IMR-90 (cell line): ENCODE measurements around the gene ALS2. TPM values are rescaled to one million over a fixed set of nuclear protein-coding genes. Genes with fewer than 3 reads are reported as not detected.

Experiments
- ATAC-seq: fragments of 200-7000 bp; cut with Tn5 transposase; 2 replicates; pipeline ENCODE4 v1.9.1; 2020; ENCODE audit warnings: low read depth, mild to moderate bottlenecking, moderate library complexity
- BruUV-seq: library from RNA; stranded (reverse); fragments of 400-500 nt; replicated peaks from 2 replicates; lab custom pipeline; 2021; lab: Mats Ljungman, UMichigan
- CTCF ChIA-PET: fragments of 300-600 bp; formaldehyde crosslinking; extraction: SDS; loops from one replicate; lab custom pipeline; 2021; ENCODE audit warnings: antibody characterized with exemption; lab: Yijun Ruan, JAX
- POLR2A ChIA-PET: fragments of 300-600 bp; sonication (Branson Sonifier 250); formaldehyde crosslinking; loops from one replicate; lab custom pipeline; 2022; ENCODE audit warnings: antibody characterized with exemption; ENCODE audit not compliant: unreplicated experiment; lab: Charles Lee
- DNase-seq: peaks from one replicate; pipeline ENCODE4 v3.0.0; 2013
- H2AFZ ChIP-seq: replicated peaks from 2 replicates; pipeline ENCODE3; 2013; ENCODE audit warnings: low read length, mild to moderate bottlenecking; ENCODE audit not compliant: poor library complexity
- H2AK5ac ChIP-seq: 2 replicates; pipeline ENCODE4 v1.6.1; 2013; ENCODE audit warnings: low read depth, low read length, inconsistent platforms
- H2AK9ac ChIP-seq: replicated peaks from 2 replicates; pipeline ENCODE3; 2013; ENCODE audit warnings: mild to moderate bottlenecking, low read depth, low read length, moderate library complexity; ENCODE audit not compliant: poor library complexity
- H2BK120ac ChIP-seq: 2 replicates; pipeline ENCODE4 v1.6.1; 2013; ENCODE audit warnings: low read depth, low read length, inconsistent platforms
- H2BK15ac ChIP-seq: 3 replicates; pipeline ENCODE4 v1.6.1; 2013; ENCODE audit warnings: low read depth, low read length, inconsistent platforms
- H2BK20ac ChIP-seq: 2 replicates; pipeline ENCODE4 v1.6.1; 2013; ENCODE audit warnings: low read depth, mild to moderate bottlenecking, inconsistent platforms, low read length, moderate library complexity
- H2BK5ac ChIP-seq: 2 replicates; pipeline ENCODE4 v1.6.1; 2013; ENCODE audit warnings: mild to moderate bottlenecking, low read depth, low read length, inconsistent platforms; ENCODE audit not compliant: poor library complexity, severe bottlenecking
- H3K14ac ChIP-seq: replicated peaks from 2 replicates; pipeline ENCODE4 v1.6.1; 2013; ENCODE audit warnings: low read depth, low read length, inconsistent platforms
- H3K18ac ChIP-seq: 2 replicates; pipeline ENCODE4 v1.6.1; 2013; ENCODE audit warnings: low read depth, low read length, control low read depth
- H3K23ac ChIP-seq: 2 replicates; pipeline ENCODE4 v1.6.1; 2013; ENCODE audit warnings: low read depth, low read length, inconsistent platforms
- H3K27ac ChIP-seq: 2 replicates; pipeline ENCODE4 v1.5.1; 2013; ENCODE audit warnings: mild to moderate bottlenecking, control low read depth, low read length; ENCODE audit not compliant: insufficient read depth
- H3K27me3 ChIP-seq: 2 replicates; pipeline ENCODE4 v1.6.1; 2013; ENCODE audit warnings: low read length; ENCODE audit not compliant: control insufficient read depth, insufficient read depth
- H3K36me3 ChIP-seq: 2 replicates; pipeline ENCODE4 v1.6.1; 2013; ENCODE audit warnings: low read length, mixed read lengths; ENCODE audit not compliant: control insufficient read depth, insufficient read depth
- H3K4ac ChIP-seq: 2 replicates; pipeline ENCODE4 v1.6.1; 2013; ENCODE audit warnings: low read depth, low read length, inconsistent platforms
- H3K4me1 ChIP-seq: 2 replicates; pipeline ENCODE4 v1.6.1; 2013; ENCODE audit warnings: low read length, mixed read lengths; ENCODE audit not compliant: control insufficient read depth, insufficient read depth
- H3K4me2 ChIP-seq: 2 replicates; pipeline ENCODE4 v1.6.1; 2013; ENCODE audit warnings: low read depth, mild to moderate bottlenecking, control low read depth, low read length, moderate library complexity
- H3K4me3 ChIP-seq: 2 replicates; pipeline ENCODE4 v1.5.1; 2013; ENCODE audit warnings: low read depth, mild to moderate bottlenecking, control low read depth, low read length, moderate library complexity; ENCODE audit not compliant: insufficient read depth
- H3K56ac ChIP-seq: 2 replicates; pipeline ENCODE4 v1.6.1; 2013; ENCODE audit warnings: low read length, inconsistent platforms; ENCODE audit not compliant: insufficient read depth; ENCODE audit errors: extremely low read depth
- H3K79me1 ChIP-seq, 2 experiments: 2 replicates each; pipeline ENCODE4 v1.6.1; 2013; ENCODE audit warnings: low read length in 2 of 2, inconsistent platforms in 1 of 2, low read depth in 1 of 2
- H3K9ac ChIP-seq: 2 replicates; pipeline ENCODE4 v1.6.1; 2013; ENCODE audit warnings: low read depth, low read length, control low read depth
- H3K9me1 ChIP-seq: 2 replicates; pipeline ENCODE4 v1.6.1; 2013; ENCODE audit warnings: low read length, inconsistent platforms; ENCODE audit not compliant: insufficient read depth
- H3K9me3 ChIP-seq: 2 replicates; pipeline ENCODE4 v1.6.1; 2013; ENCODE audit warnings: low read length; ENCODE audit not compliant: control insufficient read depth, insufficient read depth
- H4K20me1 ChIP-seq: 2 replicates; pipeline ENCODE4 v1.6.1; 2013; ENCODE audit warnings: low read length, inconsistent platforms; ENCODE audit not compliant: insufficient read depth
- H4K5ac ChIP-seq: 2 replicates; pipeline ENCODE4 v1.6.1; 2013; ENCODE audit warnings: mild to moderate bottlenecking, low read depth, low read length, control low read depth
- H4K8ac ChIP-seq, 2 experiments: 2 replicates each; pipeline ENCODE4 v1.6.1; 2013; ENCODE audit warnings: low read depth in 2 of 2, low read length in 2 of 2, control low read depth in 1 of 2, inconsistent platforms in 1 of 2
- H4K91ac ChIP-seq: 2 replicates; pipeline ENCODE4 v1.6.1; 2013; ENCODE audit warnings: low read depth, low read length, inconsistent platforms; ENCODE audit not compliant: insufficient read depth
- CEBPB ChIP-seq: IDR thresholded peaks from 2 replicates; pipeline ENCODE4 v1.6.1; 2012; ENCODE audit warnings: low read depth, low read length, improper control_type of control experiment
- CHD1 ChIP-seq: IDR thresholded peaks from 2 replicates; pipeline ENCODE4 v1.6.1; 2012; ENCODE audit warnings: low read depth, low read length, improper control_type of control experiment
- ELK1 ChIP-seq: fragments of 150-350 bp; IDR thresholded peaks from 2 replicates; pipeline ENCODE4 v1.6.1; 2016; ENCODE audit warnings: low read depth, mild to moderate bottlenecking, low read length, moderate library complexity, borderline replicate concordance
- FOS ChIP-seq: fragments of 150-350 bp; IDR thresholded peaks from 2 replicates; pipeline ENCODE4 v1.6.1; 2016; ENCODE audit warnings: low read depth, low read length
- MAZ ChIP-seq: IDR thresholded peaks from 2 replicates; pipeline ENCODE4 v1.6.1; 2012; ENCODE audit warnings: low read depth, mild to moderate bottlenecking, low read length, improper control_type of control experiment, moderate library complexity, borderline replicate concordance
- POLR2A ChIP-seq: IDR thresholded peaks from 2 replicates; pipeline ENCODE4 v1.6.1; 2012; ENCODE audit warnings: mild to moderate bottlenecking, low read depth, low read length
- RAD21 ChIP-seq: IDR thresholded peaks from 2 replicates; pipeline ENCODE4 v1.6.1; 2012; ENCODE audit warnings: low read length, improper control_type of control experiment
- WGBS, 2 experiments: methylation state at CpG; one replicate each; pipeline versions ENCODE4 v1.1.5 to v1.1.7; 2013; ENCODE audit warnings: missing lambda C conversion rate in 2 of 2; ENCODE audit not compliant: insufficient read length in 1 of 2; ENCODE audit errors: extremely low coverage in 2 of 2; 5-methylcytosine and 5-hydroxymethylcytosine counted together
- dilution Hi-C: fragments of 300-500 bp; cut with HindIII; formaldehyde crosslinking; loops from one replicate; pipeline ENCODE4 v1.14.3; 2018; ENCODE audit warnings: low sequenced_read_pairs; ENCODE audit not compliant: unreplicated experiment
- in situ Hi-C: fragments of 300-500 bp; cut with MboI; formaldehyde crosslinking; loops from 3 replicates; pipeline ENCODE4 v1.14.3; 2019; ENCODE audit warnings: low sequenced_read_pairs, inconsistent platforms, mixed read lengths
- intact Hi-C: fragments of 100-400 bp; cut with micrococcal nuclease; formaldehyde crosslinking; loops from 2 replicates; pipeline ENCODE4 v1.10.0; 2022
- polyA plus RNA-seq, 3 experiments: library from polyadenylated mRNA; depleted of rRNA; stranded (reverse); fragments of >200 nt; gene quantifications; 2 replicates each; pipeline ENCODE4 v1.2.3, GENCODE V29; 2012; ENCODE audit warnings: low replicate concordance in 1 of 3
- total RNA-seq: library from RNA; depleted of rRNA; stranded (reverse); fragments of >200 nt; gene quantifications from 2 replicates; pipeline ENCODE4 v1.2.3, GENCODE V29; 2012

The ALS2 gene
- total and polyA plus RNA-seq, 2 of the 4 experiments (the other 2 are of a cell fraction), result 14.4 to 42.3 TPM

GRCh38 chr2:201828220-201828619, 47.5 kb upstream of the ALS2 start:
- peak overlapping the region; percentile 12 to 90; a peak in 2 of 4 replicates for H4K8ac ChIP-seq
- no peak overlapping the region for H3K9ac ChIP-seq
- peak overlapping the region; percentile 70; the same call in 1 of the 2 replicates for H3K27ac ChIP-seq
- BruUV-seq, result no TSS peak
- H3K4me2 ChIP-seq, result peak overlapping the region; percentile 20; the same call in 1 of the 2 replicates
- H3K9me1 ChIP-seq, result peaks cover 13% of the 10 kb centered on the region
- peaks cover 11% of the 10 kb centered on the region for H3K4me1 ChIP-seq
- no peak overlapping the region for H3K4me3 ChIP-seq
- H3K23ac ChIP-seq, result peak overlapping the region; percentile 46; the same call in 1 of the 2 replicates
- intact Hi-C loops, result no loop called here
- no peaks in the 10 kb centered on the region for H3K9me3 ChIP-seq
- H2AK5ac ChIP-seq, result peak overlapping the region; percentile 86; the same call in 1 of the 2 replicates
- H3K36me3 ChIP-seq, result no peaks in the 10 kb centered on the region; the same call in 1 of the 2 replicates
- peak overlapping the region; percentile 79 for H2BK20ac ChIP-seq
- ChIA-PET POLR2A (no interaction called here), CTCF (interaction anchor here (1.1 kb wide), 1 partner anchor 26 kb away, joined by 3 read pairs; no protein-coding TSS in a partner anchor)
- peak overlapping the region; percentile 64 for H4K91ac ChIP-seq
- H4K20me1 ChIP-seq, result no peaks in the 10 kb centered on the region
- DNase-seq (no peak), ATAC-seq (peak; percentile 64)
- peaks cover 0 to 9% of the 10 kb centered on the region in 2 experiments; a peak in 1 of 4 replicates for H3K79me1 ChIP-seq
- H3K14ac ChIP-seq, result peak overlapping the region; percentile 56
- peak overlapping the region; percentile 65; the same call in 2 of the 3 replicates for H2BK15ac ChIP-seq
- no peak for TF ChIP-seq CEBPB
- TF ChIP-seq POLR2A, result no peak
- no peak for TF ChIP-seq RAD21
- TF ChIP-seq CHD1, result no peak
- no peak for TF ChIP-seq MAZ
- no peak for TF ChIP-seq FOS
- TF ChIP-seq ELK1, result no peak
- H3K18ac ChIP-seq, result peak overlapping the region; percentile 95
- H2BK5ac ChIP-seq, result peak overlapping the region; percentile 74
- no peak overlapping the region for H3K56ac ChIP-seq
- H3K4ac ChIP-seq, result peak overlapping the region; percentile 71
- no peak overlapping the region for H2AFZ ChIP-seq
- peak overlapping the region; percentile 70 for H2BK120ac ChIP-seq
- in situ Hi-C loops, result no loop called here
- dilution Hi-C loops, result no loop called here
- no peaks in the 10 kb centered on the region for H3K27me3 ChIP-seq
- H2AK9ac ChIP-seq, result no peak overlapping the region
- H4K5ac ChIP-seq, result peak overlapping the region; percentile 88
- 94% methylated on average over 2 of the region's 2 CpGs; no CpG with 5 or more reads in 1 of the 2 experiments for WGBS, 2 experiments
